ENCODE data around the gene LRRC14B. TPM values are rescaled to one million over a fixed set of nuclear protein-coding genes. Genes with fewer than 3 reads are reported as not detected.

The LRRC14B gene
- polyA plus RNA-seq, 1 of the 3 experiments (the other 2 are of a cell fraction): not detected

DNA sequence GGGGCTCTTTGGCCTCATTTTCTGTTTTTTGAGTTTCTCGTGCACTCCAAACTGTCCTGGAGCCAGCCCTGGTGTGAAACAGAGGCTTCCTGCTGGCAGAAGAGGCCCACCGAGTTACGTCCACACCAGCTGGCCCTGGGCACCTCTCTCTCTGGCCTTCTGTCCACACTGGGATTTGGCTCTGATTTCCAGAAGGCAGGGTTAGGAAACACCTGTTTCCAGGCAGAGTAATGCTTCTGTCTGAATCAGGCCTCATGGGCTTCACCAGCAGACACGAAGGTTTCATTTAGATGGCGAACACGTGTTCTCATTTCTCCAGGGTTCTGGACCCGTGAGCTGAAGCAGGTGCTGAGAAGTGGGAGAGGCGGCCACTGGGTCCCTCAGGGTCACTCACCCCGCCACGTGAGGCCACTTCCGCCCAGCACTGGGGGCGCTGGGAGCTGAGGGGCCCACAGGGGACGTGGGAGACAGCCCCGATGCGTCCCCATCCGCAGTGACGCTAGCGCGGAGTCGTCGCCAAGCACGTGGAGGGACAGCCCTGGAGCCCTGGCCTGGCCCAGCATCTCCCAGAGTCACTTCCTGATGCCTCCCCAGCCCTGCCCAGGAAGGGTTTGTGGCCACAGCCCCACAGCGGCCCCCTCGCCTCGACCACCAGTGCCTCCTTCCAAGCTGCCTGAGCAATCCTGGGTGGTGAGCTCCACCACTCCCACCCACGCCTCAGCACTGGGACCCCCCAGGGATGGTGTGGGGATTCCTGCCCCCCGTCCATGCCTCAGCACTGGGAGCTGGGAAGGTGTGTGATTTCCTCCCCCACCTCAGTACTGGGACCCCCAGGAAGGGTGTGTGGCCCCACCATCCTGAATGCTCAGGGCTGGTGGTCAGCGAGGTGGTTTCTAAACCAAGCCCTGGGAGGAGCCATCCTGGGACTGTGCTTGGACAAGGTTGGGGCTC, 4.9 kb upstream of the LRRC14B start (continued):
- TF ChIP-seq, protein P1, sequence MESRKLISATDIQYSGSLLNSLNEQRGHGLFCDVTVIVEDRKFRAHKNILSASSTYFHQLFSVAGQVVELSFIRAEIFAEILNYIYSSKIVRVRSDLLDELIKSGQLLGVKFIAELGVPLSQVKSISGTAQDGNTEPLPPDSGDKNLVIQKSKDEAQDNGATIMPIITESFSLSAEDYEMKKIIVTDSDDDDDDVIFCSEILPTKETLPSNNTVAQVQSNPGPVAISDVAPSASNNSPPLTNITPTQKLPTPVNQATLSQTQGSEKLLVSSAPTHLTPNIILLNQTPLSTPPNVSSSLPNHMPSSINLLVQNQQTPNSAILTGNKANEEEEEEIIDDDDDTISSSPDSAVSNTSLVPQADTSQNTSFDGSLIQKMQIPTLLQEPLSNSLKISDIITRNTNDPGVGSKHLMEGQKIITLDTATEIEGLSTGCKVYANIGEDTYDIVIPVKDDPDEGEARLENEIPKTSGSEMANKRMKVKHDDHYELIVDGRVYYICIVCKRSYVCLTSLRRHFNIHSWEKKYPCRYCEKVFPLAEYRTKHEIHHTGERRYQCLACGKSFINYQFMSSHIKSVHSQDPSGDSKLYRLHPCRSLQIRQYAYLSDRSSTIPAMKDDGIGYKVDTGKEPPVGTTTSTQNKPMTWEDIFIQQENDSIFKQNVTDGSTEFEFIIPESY (IDR thresholded peaks at IDR 0.05; ENCODE audit: borderline replicate concordance, low read depth): no peak
- TF ChIP-seq RXRA (IDR thresholded peaks at IDR 0.05; ENCODE audit: borderline replicate concordance, low read depth): no peak
- no peak for TF ChIP-seq TAF1 (IDR thresholded peaks at IDR 0.05; ENCODE audit: borderline replicate concordance, low read depth, low read length)

DNA sequence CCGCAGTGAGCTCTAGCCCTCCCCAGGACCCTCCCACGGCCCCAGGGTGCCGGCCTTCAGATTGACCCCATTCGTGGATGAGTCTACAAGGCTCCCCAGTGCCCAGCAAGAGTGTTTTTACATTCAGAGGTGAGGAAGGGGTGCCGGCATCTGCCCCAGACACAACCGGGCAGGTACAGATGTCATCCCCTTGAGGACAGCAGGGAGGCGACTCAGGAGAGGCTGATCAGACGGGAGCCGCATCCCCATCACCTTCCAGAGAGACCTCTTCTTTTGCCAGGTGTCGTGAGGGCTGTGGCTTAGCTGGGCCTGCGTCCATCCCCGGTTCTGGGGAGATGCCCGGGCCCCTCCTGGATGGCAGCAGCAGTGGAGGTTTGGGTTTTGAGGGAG, 4.3 kb upstream of the LRRC14B start:
- no peak for TF ChIP-seq EP300 (IDR thresholded peaks at IDR 0.05; ENCODE audit: borderline replicate concordance in 1 of 2, low read depth in 1 of 2, low read length in 1 of 2)
- no peak for DNase-seq
- Histone ChIP-seq H3F3A (replicated peaks; ENCODE audit: insufficient read depth) (no peaks in the 10 kb centered on the region), H3K4me2 (no peak overlapping the region), H3K4me1 (ENCODE audit: control insufficient read depth in 1 of 2, insufficient read depth in 2 of 2, low read depth in 1 of 2, low read length in 1 of 2) (peaks cover 0 to 19% of the 10 kb centered on the region in 2 experiments; a peak in 1 of 4 replicates), H3K27me3 (ENCODE audit: insufficient read depth) (no peaks in the 10 kb centered on the region), H3K9me3 (no peaks in the 10 kb centered on the region), H3K9ac (no peak overlapping the region), H3K4me3 (ENCODE audit: low read depth in 2 of 2, low read length in 1 of 2) (no peak overlapping the region), H3K27ac (ENCODE audit: low read depth in 2 of 2, low read length in 1 of 2) (no peak overlapping the region), H2AFZ (ENCODE audit: low read depth) (no peak overlapping the region), H3K36me3 (replicated peaks in 1 of 2; ENCODE audit: control insufficient read depth in 1 of 2, insufficient read depth in 2 of 2, low read length in 1 of 2) (no peaks in the 10 kb centered on the region), H4K20me1 (ENCODE audit: insufficient read depth) (no peaks in the 10 kb centered on the region), H3K79me2 (ENCODE audit: insufficient read depth) (no peaks in the 10 kb centered on the region), H3K9me2 (no peaks in the 10 kb centered on the region)
- CTCF ChIA-PET: interaction anchor here (1.2 to 1.8 kb wide), 2 partner anchors 11 to 12 kb away, joined by 3 to 9 read pairs; no protein-coding TSS in a partner anchor
- POLR2A ChIA-PET: no interaction called here
- WGBS (ENCODE audit: low lambda C conversion rate): 48% methylated on average over 3 of the region's 13 CpGs

DNA sequence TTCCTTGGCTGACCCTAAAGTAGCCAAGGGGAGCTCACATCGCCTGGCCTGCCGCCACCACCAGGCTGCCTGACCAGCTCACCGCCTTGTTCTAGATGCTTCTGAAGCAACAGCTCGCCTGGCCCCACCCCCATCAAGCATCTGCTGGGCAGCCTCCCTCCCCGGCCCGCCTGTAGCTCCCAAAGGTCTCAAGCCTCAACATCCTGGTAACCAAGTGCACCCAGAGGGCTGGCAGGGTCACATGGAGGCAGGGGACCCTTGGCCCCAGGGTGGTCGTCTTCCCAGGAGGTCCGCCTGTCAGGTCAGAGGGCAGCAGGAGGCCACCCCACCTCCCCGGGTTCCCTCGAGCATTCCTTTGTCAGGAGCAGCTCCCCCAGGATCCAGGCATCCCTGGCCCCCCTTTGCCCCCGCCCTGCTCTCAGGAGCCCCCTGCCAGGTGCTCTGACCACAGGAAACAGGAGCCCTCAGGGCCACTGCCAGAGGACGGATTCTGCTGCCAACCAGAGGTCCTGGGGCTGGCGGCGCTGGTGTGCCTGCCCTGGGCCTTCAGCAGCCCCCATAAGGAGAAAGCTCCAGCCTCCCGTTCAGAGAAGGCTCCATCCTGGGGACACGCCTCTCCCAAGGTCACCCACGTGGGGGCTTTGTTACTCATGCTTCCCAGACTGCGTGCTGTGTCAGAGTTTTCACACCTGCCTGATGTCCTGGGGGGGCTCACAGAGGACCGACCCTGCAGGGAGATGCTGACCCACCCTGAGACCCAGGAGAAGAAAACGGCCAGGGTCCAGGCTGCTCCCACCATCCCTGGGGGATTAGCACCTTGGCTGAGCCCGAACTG, 3.5 kb upstream of the LRRC14B start:
- Histone ChIP-seq H3K27me3 (ENCODE audit: insufficient read depth) (no peaks in the 10 kb centered on the region), H3K27ac (ENCODE audit: low read depth in 2 of 2, low read length in 1 of 2) (no peak overlapping the region), H3K36me3 (replicated peaks in 1 of 2; ENCODE audit: control insufficient read depth in 1 of 2, insufficient read depth in 2 of 2, low read length in 1 of 2) (no peaks in the 10 kb centered on the region), H3K9me2 (no peaks in the 10 kb centered on the region), H3K4me3 (ENCODE audit: low read depth in 2 of 2, low read length in 1 of 2) (no peak overlapping the region), H3K9me3 (no peaks in the 10 kb centered on the region), H3K79me2 (ENCODE audit: insufficient read depth) (no peaks in the 10 kb centered on the region), H4K20me1 (ENCODE audit: insufficient read depth) (no peaks in the 10 kb centered on the region), H3K4me1 (ENCODE audit: control insufficient read depth in 1 of 2, insufficient read depth in 2 of 2, low read depth in 1 of 2, low read length in 1 of 2) (peaks cover 0 to 19% of the 10 kb centered on the region in 2 experiments; a peak in 1 of 4 replicates), H3K9ac (no peak overlapping the region), H2AFZ (ENCODE audit: low read depth) (no peak overlapping the region), H3F3A (replicated peaks; ENCODE audit: insufficient read depth) (no peaks in the 10 kb centered on the region), H3K4me2 (no peak overlapping the region)
- ChIA-PET POLR2A (no interaction called here), CTCF (interaction anchor here (0.6 to 2.1 kb wide), 34 partner anchors 7 to 811 kb away, joined by 3 to 11 read pairs (median 4); partner anchors contain the start of genes CCDC127 and SDHA)
- 63% methylated on average over 18 of the region's 21 CpGs for whole genome bisulfite sequencing (ENCODE audit: low lambda C conversion rate)
- DNase-seq: no peak
- TF ChIP-seq RXRA (IDR thresholded peaks at IDR 0.05; ENCODE audit: borderline replicate concordance, low read depth) (no peak), RAD21 (IDR thresholded peaks at IDR 0.05; ENCODE audit: low read length) (no peak), SMC3 (IDR thresholded peaks at IDR 0.05; ENCODE audit: low read depth, low read length) (no peak), SIN3A (IDR thresholded peaks at IDR 0.05; ENCODE audit: borderline replicate concordance, low read depth, low read length) (no peak), NRF1 (IDR thresholded peaks at IDR 0.05; ENCODE audit: low read depth, low read length) (no peak), MXI1 (IDR thresholded peaks at IDR 0.05; ENCODE audit: low read depth, low read length) (no peak), EZH2phosphoT487 (IDR thresholded peaks at IDR 0.05; ENCODE audit: borderline replicate concordance, low read depth) (no peak)
